ENCODE measurements around the gene ABLIM1.

The ABLIM1 gene

GRCh38 chr10:114402871-114403540 lies 255.1 kb downstream of the ABLIM1 start:
- TF ChIP-seq ZFX (IDR thresholded peaks at IDR 0.05; ENCODE audit: borderline replicate concordance): no peak
- no peak for TF ChIP-seq CTCF (IDR thresholded peaks at IDR 0.05)
- H3K27ac ChIP-seq: no peak overlapping the region

GRCh38 chr10:114402233-114402632 lies 255.8 kb downstream of the ABLIM1 start:
- no peak for TF ChIP-seq CTCF (IDR thresholded peaks at IDR 0.05)
- TF ChIP-seq ZFX (IDR thresholded peaks at IDR 0.05; ENCODE audit: borderline replicate concordance): no peak
- H3K27ac ChIP-seq: no peak overlapping the region

GRCh38 chr10:114401195-114401791 lies 256.8 kb downstream of the ABLIM1 start:
- no peak overlapping the region for H3K27ac ChIP-seq
- TF ChIP-seq ZFX (IDR thresholded peaks at IDR 0.05; ENCODE audit: borderline replicate concordance) (no peak), CTCF (IDR thresholded peaks at IDR 0.05) (no peak)

- H3K27ac ChIP-seq: no peak overlapping the region
- TF ChIP-seq CTCF (IDR thresholded peaks at IDR 0.05): no peak
- TF ChIP-seq ZFX (IDR thresholded peaks at IDR 0.05; ENCODE audit: borderline replicate concordance): no peak
These were observed 258.0 kb downstream of the ABLIM1 start for GRCh38 chr10:114400091-114400490.

GRCh38 chr10:114399576-114399975 lies 258.5 kb downstream of the ABLIM1 start:
- TF ChIP-seq ZFX (IDR thresholded peaks at IDR 0.05; ENCODE audit: borderline replicate concordance) (no peak), CTCF (IDR thresholded peaks at IDR 0.05) (no peak)
- no peak overlapping the region for H3K27ac ChIP-seq

GRCh38 chr10:114398587-114399331 lies 259.3 kb downstream of the ABLIM1 start:
- no peak for TF ChIP-seq ZFX (IDR thresholded peaks at IDR 0.05; ENCODE audit: borderline replicate concordance)
- TF ChIP-seq CTCF (IDR thresholded peaks at IDR 0.05): no peak
- no peak overlapping the region for H3K27ac ChIP-seq

All from 22Rv1 (cell line).